GM21528 (cell line): ENCODE data around the gene ATG4B.
"Not testable (repeated sequence)": the region's sequence is repeated elsewhere in the genome, so short reads cannot be mapped to it uniquely, and the experiment has no call there.

Experiments used
- ATAC-seq: cut with Tn5 transposase; IDR thresholded peaks from one replicate; pipeline ENCODE4 v1.9.1; 2021; ENCODE audit warnings: mild to moderate bottlenecking, moderate library complexity; ENCODE audit not compliant: unreplicated experiment, low FRiP score

ATG4B gene

GRCh38 chr2:241637018-241637794 lies at the start of gene ATG4B, which contains the start of gene THAP4:
ATG4B (plus strand) TSS chr2:241637693; CDS start chr2:241637715, 22 bp downstream.
THAP4 (minus strand) TSS chr2:241637158; CDS start chr2:241637017, 141 bp downstream.
- ATAC-seq: peak; percentile 59

DNA sequence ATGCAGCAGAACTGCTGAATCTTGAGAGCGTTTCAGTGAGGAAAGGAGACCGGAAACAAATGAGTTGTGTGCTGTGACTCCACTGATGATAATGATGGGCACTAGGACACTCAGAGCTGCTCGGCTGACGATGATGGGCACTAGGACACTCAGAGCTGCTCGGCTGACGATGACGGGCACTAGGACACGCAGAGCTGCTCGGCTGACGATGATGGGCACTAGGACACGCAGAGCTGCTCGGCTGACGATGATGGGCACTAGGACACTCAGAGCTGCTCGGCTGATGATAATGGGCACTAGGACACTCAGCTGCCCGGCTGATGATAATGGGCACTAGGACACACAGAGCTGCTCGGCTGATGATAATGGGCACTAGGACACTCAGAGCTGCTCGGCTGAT lies 47.6 kb upstream of the ATG4B start:
- not testable (repeated sequence) for ATAC-seq

DNA sequence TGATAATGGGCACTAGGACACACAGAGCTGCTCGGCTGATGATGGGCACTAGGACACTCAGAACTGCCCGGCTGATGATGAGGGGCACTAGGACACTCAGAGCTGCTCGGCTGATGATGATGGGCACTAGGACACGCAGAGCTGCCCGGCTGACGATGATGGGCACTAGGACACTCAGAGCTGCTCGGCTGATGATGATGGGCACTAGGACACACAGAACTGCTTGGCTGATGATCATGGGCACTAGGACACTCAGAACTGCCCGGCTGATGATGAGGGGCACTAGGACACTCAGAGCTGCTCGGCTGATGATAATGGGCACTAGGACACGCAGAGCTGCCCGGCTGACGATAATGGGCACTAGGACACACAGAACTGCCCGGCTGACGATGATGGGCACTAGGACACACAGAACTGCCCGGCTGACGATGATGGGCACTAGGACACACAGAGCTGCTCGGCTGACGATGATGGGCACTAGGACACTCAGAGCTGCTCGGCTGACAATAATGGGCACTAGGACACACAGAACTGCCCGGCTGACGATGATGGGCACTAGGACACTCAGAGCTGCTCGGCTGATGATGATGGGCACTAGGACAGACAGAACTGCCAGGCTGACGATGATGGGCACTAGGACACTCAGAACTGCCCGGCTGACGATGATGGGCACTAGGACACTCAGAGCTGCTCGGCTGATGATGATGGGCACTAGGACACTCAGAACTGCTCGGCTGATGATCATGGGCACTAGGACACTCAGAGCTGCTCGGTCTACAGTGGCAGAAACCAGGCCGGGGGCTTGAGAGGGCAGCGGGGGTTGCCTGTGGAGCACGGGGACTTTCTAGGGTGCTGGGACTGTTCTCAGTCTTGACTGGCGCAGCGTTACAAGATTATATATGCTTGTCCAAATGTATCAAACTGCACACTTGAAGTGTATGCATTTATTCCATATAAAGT lies 46.7 kb upstream of the ATG4B start:
- ATAC-seq: not testable (repeated sequence)

DNA sequence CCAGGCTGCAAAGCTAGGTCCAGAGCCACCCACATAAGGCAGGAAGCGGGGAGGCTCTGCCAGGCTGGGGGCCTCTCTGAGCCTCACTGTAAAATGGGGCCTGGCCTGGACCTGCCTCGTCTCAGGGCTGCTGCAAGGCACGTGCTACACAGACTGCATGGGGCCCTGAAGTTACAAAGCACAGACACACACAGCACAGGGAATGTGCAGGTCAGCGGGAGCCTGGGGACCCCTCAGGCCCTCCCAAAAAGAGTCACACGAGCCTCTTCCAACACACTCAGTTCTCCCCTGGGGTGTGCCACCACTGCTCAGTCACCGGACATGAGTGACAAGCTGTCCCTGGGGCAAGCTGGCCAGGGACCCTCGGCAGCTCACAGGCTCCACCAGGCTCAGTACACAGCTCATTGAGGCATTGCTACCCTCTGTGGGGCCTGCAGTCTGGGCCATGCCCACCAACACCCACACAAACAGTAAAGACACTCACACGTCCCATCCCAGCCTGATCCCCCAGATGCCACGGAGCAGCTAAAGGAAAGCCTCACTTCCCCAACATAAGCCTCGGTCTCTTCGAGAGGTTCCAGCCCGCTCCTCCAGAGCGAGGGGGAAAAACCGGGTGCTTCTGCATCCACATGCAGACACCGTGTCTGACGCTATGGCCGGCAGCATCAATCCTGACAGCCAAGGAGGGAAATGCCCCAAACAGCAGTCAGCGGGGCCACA lies 45.2 kb upstream of the ATG4B start:
- ATAC-seq: no peak

DNA sequence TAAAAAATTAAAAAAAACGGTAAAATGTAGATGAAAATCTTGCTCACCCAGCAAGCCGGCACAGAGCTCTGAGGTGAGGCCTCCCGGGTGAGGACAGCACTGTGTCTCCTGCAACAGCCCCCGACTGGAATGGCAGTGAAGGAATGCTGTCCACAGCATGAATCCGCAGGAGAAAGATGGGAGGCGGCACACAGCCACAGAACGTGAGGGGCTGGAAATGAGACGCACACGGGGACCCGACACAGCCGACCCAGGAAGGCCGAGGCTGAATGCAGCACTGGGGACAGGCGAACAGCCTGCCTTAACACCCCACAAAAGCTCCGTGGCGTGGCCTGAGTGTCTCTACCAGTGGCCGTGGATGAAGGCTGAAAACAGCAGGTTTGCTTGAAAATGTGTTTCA lies 44.2 kb upstream of the ATG4B start:
- no peak for ATAC-seq

- ATAC-seq: no peak
Observed at GRCh38 chr2:241595600-241596140, 41.8 kb upstream of the ATG4B start.

DNA sequence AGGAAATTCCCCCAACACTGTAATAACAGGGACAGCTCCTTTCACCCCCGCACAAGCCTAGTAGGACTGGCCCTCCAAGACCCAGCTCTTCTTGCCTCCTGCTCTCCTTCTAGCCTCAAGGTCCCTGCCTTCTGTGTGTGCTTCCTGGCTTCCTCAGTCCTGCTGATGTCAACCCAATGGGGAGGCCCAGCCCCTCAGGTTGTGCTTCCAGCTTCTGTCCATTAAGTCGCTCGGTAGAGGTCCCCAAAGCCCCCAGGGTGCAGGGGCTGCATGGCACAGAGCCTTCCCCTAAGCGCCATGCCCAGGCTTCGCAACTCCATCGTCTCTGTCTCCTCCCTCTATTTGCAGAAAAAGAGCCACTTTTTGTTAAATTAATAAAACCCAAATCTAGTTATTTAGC lies 39.9 kb upstream of the ATG4B start:
- ATAC-seq: no peak

DNA sequence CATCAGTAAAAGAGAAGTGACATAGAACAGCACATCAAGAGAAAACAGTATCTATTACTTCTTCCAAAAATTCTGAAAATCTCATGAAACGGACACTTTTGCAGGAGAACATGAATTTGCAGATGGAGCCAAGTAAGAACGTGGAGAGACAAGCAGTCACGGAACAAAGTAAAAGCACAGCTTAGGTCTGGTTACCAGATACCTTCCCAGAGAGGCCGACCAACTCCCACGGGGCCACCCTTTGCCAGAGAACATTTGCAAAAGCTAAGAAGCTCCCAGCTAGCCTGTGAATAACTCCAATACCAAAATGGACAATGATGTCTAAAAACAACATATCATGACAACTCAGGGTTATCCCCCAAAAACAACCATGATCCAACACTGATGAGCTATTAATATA lies 39.4 kb upstream of the ATG4B start:
- no peak for ATAC-seq

DNA sequence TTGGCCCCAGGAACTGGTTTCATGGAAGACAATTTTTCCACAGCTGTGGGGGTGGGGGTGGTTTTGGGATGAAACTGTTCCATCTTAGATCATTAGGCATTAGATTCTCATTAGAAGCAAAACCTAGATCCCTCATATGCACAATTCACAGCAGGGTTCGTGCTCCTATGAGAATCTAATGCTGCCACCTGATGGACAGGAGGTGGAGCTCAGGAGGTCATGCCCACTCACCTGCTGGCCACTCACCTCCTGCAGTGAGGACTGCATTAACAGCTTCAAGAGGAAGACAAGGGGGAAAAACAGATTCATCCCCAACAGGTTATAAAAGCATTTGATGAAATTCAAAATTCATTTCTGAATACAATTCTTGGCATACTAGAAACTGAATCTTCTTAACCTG lies 39.0 kb upstream of the ATG4B start:
- no peak for ATAC-seq

DNA sequence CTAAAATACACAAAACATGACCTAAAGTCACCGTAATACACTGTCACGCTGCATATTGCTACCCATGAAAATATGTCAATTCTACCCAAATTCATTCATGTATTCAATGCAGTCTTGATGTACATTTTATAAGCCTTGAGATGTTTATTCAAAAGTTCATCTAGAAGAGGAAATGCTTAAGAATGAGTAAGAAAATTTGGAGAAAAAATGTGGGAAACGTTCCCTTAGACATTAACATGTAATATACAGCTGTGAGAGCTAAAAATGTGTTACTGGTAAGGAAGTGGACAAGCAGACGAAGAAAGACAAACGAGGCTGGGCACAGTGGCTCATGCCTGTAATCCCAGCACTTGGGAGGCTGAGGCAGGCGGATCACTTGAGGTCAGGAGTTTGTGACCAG lies 37.9 kb upstream of the ATG4B start:
- no peak for ATAC-seq

DNA sequence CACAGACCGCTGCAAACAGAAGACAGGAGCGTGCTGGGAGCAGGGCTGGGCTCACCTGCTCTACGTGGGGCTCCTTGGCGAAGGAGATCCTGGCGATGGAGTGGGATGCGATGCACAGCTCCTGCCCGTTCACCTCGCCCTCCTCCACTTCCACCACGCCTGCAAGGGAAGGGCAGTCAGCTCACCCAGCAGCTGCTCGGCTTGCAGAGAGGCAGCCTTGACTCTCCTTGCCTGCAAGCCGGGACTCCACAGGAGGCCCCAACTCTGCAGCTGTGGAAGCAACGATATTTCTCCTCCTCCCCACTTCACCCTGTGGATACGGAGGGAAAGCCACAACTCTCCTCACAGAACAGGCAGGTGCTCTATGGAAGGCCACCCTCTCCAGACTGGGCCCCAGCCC lies 35.7 kb upstream of the ATG4B start:
- no peak for ATAC-seq

GRCh38 chr2:241602720-241603119 lies 34.8 kb upstream of the ATG4B start:
- ATAC-seq: no peak

DNA sequence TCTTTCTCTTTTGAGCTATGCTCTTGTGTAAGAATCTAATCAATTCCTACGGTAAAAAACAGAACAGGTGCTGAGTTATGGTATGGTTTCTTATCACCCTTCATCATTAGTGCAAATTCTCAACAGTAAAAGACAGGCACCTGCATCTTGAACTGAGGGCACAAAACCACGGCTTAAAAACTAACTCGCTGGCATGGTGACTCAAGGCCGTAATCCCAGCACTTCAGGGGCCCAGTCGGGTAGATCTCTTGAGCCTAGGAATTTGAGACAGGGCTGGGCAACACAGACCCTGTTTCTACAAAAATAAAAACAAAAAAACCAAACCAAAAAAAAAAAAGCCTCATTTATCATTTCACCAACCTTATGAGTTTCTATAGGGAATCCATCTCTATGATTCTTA lies 33.8 kb upstream of the ATG4B start:
- no peak for ATAC-seq

DNA sequence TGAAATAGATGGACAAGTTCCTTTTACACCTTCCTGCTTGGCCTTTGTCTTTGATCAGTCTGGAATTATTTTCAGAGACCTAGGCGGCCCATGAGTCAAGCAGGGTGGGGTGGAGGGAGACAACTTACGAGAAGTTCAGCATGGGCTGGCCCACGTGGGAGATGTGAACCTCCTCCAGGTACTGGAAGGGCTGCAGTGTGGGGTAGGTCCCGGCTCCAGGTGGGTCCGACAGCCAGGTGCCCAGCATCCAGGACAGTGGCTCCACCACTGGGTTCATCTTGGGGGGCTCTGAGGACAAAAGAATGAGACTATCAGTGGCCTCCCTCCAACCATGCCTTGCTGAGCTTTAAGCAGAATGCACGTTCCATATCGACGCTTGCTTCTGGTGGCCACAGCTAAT lies 31.3 kb upstream of the ATG4B start:
- ATAC-seq: no peak

- no peak for ATAC-seq
Observed at GRCh38 chr2:241607162-241607885, 30.2 kb upstream of the ATG4B start.

GRCh38 chr2:241608881-241609280 lies 28.6 kb upstream of the ATG4B start:
- no peak for ATAC-seq

- peak; percentile 91 for ATAC-seq
Observed at GRCh38 chr2:241609859-241610793, 27.4 kb upstream of the ATG4B start.

DNA sequence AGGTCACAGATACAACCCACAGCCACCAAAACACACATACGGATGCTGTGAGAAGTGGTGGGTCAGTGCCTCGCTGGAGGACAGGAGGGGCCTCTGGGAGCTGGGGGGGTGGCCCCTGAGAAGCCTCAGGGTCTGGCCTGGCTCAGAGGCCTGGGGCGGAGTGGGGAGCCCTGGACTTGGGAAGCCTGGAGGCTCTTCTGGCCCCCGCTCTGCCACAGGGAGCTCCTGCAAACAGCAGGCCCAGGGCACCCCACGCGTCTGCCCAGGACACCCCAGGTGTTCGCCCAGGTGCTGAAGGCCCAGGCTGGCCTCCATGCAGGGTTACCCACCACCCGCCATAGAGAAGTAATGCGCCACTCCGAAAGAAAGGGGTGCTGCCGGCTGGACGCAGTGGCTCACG lies 26.4 kb upstream of the ATG4B start:
- no peak for ATAC-seq
